ENCODE measurements around the gene GTF2F2. TPM values are rescaled to one million over a fixed set of nuclear protein-coding genes. Genes with fewer than 3 reads are reported as not detected.
A peak's percentile ranks its signal among the peaks of the same experiment; 100 is the strongest.

The GTF2F2 gene
- total RNA-seq, 1 donor from 2014 or later, result 19.9 TPM

GRCh38 chr13:45331692-45332035 lies 211.4 kb downstream of the GTF2F2 start:
- H3K4me1 Mint-ChIP-seq, result peaks cover 2% of the 10 kb centered on the region
- H3K9me3 Mint-ChIP-seq, result no peaks in the 10 kb centered on the region
- H3K27ac Mint-ChIP-seq, result no peak overlapping the region
- H3K27me3 Mint-ChIP-seq (ENCODE audit: low read depth), result no peaks in the 10 kb centered on the region
- peaks cover 16% of the 10 kb centered on the region for H3K36me3 Mint-ChIP-seq
- no peak for TF ChIP-seq CTCF (IDR thresholded peaks at IDR 0.05; ENCODE audit: unreplicated experiment)
- H3K4me3 Mint-ChIP-seq, result no peak overlapping the region
- no peak for DNase-seq (ENCODE audit: low spot score in 2 of 2, unreplicated experiment in 2 of 2)

DNA sequence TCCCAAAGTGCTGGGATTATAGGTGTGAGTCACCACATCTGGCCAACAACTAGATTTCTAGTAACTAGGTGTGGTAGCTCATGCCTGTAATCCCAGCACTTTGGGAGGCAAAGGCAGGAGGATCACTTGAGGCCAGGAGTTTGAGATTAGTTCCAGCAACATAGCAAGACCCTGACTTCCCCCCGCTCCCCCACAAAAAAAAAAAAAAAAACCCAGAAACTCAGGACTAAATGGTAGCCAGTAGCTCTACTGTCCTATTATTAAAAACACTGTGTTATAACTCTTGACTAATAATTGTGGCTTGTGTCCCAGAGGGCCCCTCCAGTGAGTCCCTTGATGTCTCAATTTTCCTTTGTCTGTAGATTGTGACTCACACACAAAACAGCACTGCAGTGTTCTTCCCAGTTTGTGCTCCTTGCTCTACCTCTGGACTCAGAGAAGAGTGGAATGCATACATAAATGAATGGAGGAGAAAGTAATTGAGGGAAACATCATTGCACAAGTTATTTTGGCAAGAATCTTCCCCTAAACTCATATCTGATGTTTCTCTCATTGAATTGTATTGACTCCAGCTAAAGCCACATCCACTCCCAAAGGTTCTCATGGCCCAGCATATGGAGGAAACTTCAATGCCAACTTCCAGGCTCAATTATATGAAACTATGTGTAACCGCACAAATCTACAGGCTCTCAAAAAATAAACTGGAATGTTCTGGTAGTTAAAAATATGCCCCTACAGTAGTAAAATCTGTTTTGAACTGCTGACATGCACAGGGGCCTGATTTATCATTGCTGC lies 211.9 kb downstream of the GTF2F2 start:
- peak overlapping the region; percentile 39 for H3K27ac Mint-ChIP-seq
- H3K4me1 Mint-ChIP-seq, result peaks cover 7% of the 10 kb centered on the region
- TF ChIP-seq CTCF (IDR thresholded peaks at IDR 0.05; ENCODE audit: unreplicated experiment), result no peak
- H3K9me3 Mint-ChIP-seq, result no peaks in the 10 kb centered on the region
- DNase-seq (ENCODE audit: low spot score in 2 of 2, unreplicated experiment in 2 of 2), result no peak
- no peak overlapping the region for H3K4me3 Mint-ChIP-seq
- H3K27me3 Mint-ChIP-seq (ENCODE audit: low read depth), result no peaks in the 10 kb centered on the region
- H3K36me3 Mint-ChIP-seq, result peaks cover 22% of the 10 kb centered on the region

DNA sequence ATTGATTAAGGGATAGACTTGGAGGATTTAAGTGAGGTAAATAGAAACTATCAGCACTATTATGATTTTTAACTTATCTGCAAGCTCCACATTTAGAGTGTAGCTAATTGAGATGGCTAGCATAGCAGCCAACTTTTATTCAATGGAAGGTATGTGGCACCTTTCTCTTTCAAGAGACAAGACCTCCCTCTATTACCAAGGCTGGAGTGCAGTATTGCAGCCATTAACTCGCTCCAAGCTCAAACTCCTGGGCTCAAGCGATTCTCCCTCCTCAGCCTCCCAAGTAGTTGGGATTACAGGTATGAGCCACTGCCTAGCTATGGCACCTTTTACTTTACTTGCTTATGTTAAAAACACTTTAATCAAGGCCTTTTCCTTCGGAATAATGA lies 212.5 kb downstream of the GTF2F2 start:
- no peak for DNase-seq (ENCODE audit: low spot score in 2 of 2, unreplicated experiment in 2 of 2)
- Mint-ChIP-seq H3K4me3 (no peak overlapping the region), H3K9me3 (no peaks in the 10 kb centered on the region), H3K27me3 (ENCODE audit: low read depth) (no peaks in the 10 kb centered on the region), H3K36me3 (peaks cover 25% of the 10 kb centered on the region), H3K4me1 (peaks cover 11% of the 10 kb centered on the region), H3K27ac (no peak overlapping the region)
- TF ChIP-seq CTCF (IDR thresholded peaks at IDR 0.05; ENCODE audit: unreplicated experiment), result no peak

- H3K27me3 Mint-ChIP-seq (ENCODE audit: low read depth), result no peaks in the 10 kb centered on the region
- no peak for DNase-seq (ENCODE audit: low spot score in 2 of 2, unreplicated experiment in 2 of 2)
- no peak for TF ChIP-seq CTCF (IDR thresholded peaks at IDR 0.05; ENCODE audit: unreplicated experiment)
- peaks cover 28% of the 10 kb centered on the region for H3K36me3 Mint-ChIP-seq
- H3K27ac Mint-ChIP-seq, result no peak overlapping the region
- peaks cover 13% of the 10 kb centered on the region for H3K4me1 Mint-ChIP-seq
- no peaks in the 10 kb centered on the region for H3K9me3 Mint-ChIP-seq
- H3K4me3 Mint-ChIP-seq, result no peak overlapping the region
Observed at GRCh38 chr13:45333251-45333976, 213.1 kb downstream of the GTF2F2 start.

Other genes starting within 250 kb of the GTF2F2 start
- gene NUFIP1, start 131.0 kb upstream of the GTF2F2 start, total RNA-seq, result 9.5 to 10.6 TPM (median 9.9 TPM) in 3 replicates
- 33.6 to 35.0 TPM (median 33.7 TPM) in 3 replicates for gene GPALPP1, start 131.0 kb upstream of the GTF2F2 start, total RNA-seq
- gene KCTD4, start 80.5 kb downstream of the GTF2F2 start, total RNA-seq, result not detected in 3 replicates
- 2,772 to 2,964 TPM (median 2,883 TPM) in 3 replicates for gene TPT1, start 220.7 kb downstream of the GTF2F2 start, total RNA-seq